Ovary (tissue), 9 donors: ENCODE results near the gene ADSS2. TPM values are rescaled to one million over a fixed set of nuclear protein-coding genes. Genes with fewer than 3 reads are reported as not detected.

ENCODE experiments used
- DNase-seq, 5 donors: peaks; one replicate each; pipeline ENCODE4 v3.0.0-alpha.2; 2019 to 2020
- H3K27ac ChIP-seq, 2 donors: fragments of 200-600 bp; one replicate each; pipeline versions ENCODE4 v1.5.1 to v1.8.0; 2019 to 2022
- H3K27me3 ChIP-seq: fragments of 200-600 bp; one replicate; pipeline ENCODE4 v1.8.0; 2022
- H3K36me3 ChIP-seq: fragments of 200-600 bp; sonication (generic); one replicate; pipeline ENCODE4 v1.5.1; 2019
- H3K4me1 ChIP-seq: one replicate; pipeline ENCODE4 v1.8.1; 2013; ENCODE audit warnings: mild to moderate bottlenecking, moderate library complexity; ENCODE audit not compliant: insufficient read depth
- H3K4me3 ChIP-seq: fragments of 200-600 bp; sonication (generic); one replicate; pipeline ENCODE4 v1.5.1; 2017
- H3K9me3 ChIP-seq, 2 donors: fragments of 200-600 bp in 1 of 2; sonication (generic) in 1 of 2; one replicate each; pipeline versions ENCODE4 v1.5.1 to v1.8.1; 2013 to 2019; ENCODE audit warnings: mild to moderate bottlenecking in 1 of 2, moderate library complexity in 1 of 2
- EP300 ChIP-seq: sonication (generic); formaldehyde crosslinking; IDR thresholded peaks from one replicate; pipeline ENCODE4 v1.6.1; 2017; ENCODE audit warnings: antibody characterized with exemption
- POLR2A ChIP-seq: fragments of 450-650 bp; IDR thresholded peaks from one replicate; pipeline ENCODE4 v1.6.1; 2017; ENCODE audit warnings: antibody characterized with exemption, mild to moderate bottlenecking, moderate library complexity
- WGBS, 3 donors: extraction: QIAGEN DNeasy Blood & Tissue Kit in 1 of 3; methylation state at CpG; one replicate each; pipeline versions ENCODE4 v1.1.5 to v1.1.7; 2013 to 2017; 5-methylcytosine and 5-hydroxymethylcytosine counted together
- intact Hi-C, 4 donors: fragments of 100-400 bp; cut with DNase I; formaldehyde crosslinking; loops; one replicate each; pipeline versions ENCODE4 v1.11.0 to v1.15.1; 2022 to 2023
- polyA plus RNA-seq, 2 donors: library from polyadenylated mRNA; stranded (reverse); fragments of 200-250 nt in 1 of 2; fragments of 350-450 nt in 1 of 2; fragmentation: Illumina TruSeq in 1 of 2; extraction: RNeasy Lipid Tissue Mini Kit (QIAGEN cat#74804) in 1 of 2; gene quantifications; one replicate each; pipeline ENCODE4 v1.2.3, GENCODE V29; 2013 to 2014
- total RNA-seq, 7 donors: library from RNA; depleted of rRNA in 2 of 7; stranded (reverse); fragments of >200 nt in 2 of 7; fragmentation: NEBNext Ultra II Directional in 3 of 7; extraction: Animal tissue kit (Norgen Biotek cat#: 25700) in 3 of 7; gene quantifications; one replicate each; pipeline versions ENCODE4 v1.1.0 to v1.2.4, GENCODE V29; 2016 to 2023
- TF ChIP-seq, protein P1 (sequence below), 3 donors: fragments of 450-650 bp in 2 of 3; fragments of 200-600 bp in 1 of 3; IDR thresholded peaks; one replicate each; pipeline versions ENCODE4 v1.5.1 to v1.8.0; 2016 to 2022; ENCODE audit warnings: antibody characterized with exemption in 3 of 3, mild to moderate bottlenecking in 1 of 3
- donor health status: DM: no; HTN: no; CAD: no; lungs with moderate emphysema.
- donor health status: DM: no; HTN: no; CAD: no.
- donor health status: Bipolar disorder and iron deficiency.
- donor health status: DM: yes; HTN: yes; CAD: no.
- donor health status: DM: no; HTN: no; CAD: no.
- donor health status: DM: yes; HTN: yes; CAD: no.

Gene ADSS2
- total and polyA plus RNA-seq, 9 donors, result 23.6 to 44.2 (median 29.8) TPM

DNA sequence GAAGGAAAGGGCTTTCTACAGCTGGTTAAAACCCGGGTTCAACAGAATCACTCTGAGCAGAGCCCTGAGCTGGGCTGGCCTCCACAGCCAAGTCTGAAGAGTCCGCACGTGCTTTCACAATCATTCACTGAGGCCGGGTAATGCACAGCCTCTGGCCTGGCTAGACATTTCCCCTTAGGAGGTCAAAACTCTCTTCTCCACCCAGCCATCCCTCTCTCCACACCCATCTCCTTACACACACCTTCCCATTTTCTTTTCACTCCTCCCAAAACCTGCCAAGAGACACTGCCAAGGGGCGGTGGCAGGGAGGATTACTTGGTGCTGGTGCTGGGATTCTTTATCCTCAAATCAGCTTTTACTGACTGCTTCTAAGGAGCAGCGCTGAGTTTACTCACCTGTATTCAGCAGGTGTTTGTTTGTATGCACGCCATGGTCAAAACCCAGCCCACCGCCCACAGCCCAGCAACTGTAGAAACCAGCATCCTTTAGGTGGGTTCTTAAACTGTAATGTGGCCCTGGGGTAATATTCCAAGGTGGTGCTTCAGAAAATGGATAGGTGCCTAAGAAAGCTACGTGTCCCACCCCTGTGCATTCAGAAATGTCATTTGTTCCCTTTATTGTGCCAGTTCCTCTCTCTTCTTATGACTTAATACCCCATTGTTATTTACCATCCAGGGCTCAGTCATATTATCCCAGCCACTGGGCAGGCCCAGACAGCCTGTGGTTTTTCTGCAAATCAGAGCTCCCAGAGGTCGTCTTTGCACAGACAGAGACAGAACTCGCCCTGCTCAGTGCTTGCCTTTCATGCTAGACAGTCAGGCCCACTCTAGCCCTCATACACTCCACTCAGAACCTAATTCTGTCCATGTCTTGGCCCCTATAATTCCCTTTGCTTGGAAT lies 80.2 kb downstream of the ADSS2 start:
- H3K27me3 ChIP-seq, result no peaks in the 10 kb centered on the region
- H3K36me3 ChIP-seq, result no peaks in the 10 kb centered on the region
- H3K4me1 ChIP-seq, result no peaks in the 10 kb centered on the region
- no peak overlapping the region for H3K27ac ChIP-seq
- H3K9me3 ChIP-seq, result no peaks in the 10 kb centered on the region
- no peak for DNase-seq
- WGBS, 3 donors, result 91 to 92% (median 91%) methylated on average over 11 of the region's 11 CpGs
- intact Hi-C loops, result no loop called here
- no peak overlapping the region for H3K4me3 ChIP-seq
- TF ChIP-seq EP300 (no peak), POLR2A (no peak)
- TF ChIP-seq, protein P1, sequence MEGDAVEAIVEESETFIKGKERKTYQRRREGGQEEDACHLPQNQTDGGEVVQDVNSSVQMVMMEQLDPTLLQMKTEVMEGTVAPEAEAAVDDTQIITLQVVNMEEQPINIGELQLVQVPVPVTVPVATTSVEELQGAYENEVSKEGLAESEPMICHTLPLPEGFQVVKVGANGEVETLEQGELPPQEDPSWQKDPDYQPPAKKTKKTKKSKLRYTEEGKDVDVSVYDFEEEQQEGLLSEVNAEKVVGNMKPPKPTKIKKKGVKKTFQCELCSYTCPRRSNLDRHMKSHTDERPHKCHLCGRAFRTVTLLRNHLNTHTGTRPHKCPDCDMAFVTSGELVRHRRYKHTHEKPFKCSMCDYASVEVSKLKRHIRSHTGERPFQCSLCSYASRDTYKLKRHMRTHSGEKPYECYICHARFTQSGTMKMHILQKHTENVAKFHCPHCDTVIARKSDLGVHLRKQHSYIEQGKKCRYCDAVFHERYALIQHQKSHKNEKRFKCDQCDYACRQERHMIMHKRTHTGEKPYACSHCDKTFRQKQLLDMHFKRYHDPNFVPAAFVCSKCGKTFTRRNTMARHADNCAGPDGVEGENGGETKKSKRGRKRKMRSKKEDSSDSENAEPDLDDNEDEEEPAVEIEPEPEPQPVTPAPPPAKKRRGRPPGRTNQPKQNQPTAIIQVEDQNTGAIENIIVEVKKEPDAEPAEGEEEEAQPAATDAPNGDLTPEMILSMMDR (IDR thresholded peaks at IDR 0.05), result no peak

DNA sequence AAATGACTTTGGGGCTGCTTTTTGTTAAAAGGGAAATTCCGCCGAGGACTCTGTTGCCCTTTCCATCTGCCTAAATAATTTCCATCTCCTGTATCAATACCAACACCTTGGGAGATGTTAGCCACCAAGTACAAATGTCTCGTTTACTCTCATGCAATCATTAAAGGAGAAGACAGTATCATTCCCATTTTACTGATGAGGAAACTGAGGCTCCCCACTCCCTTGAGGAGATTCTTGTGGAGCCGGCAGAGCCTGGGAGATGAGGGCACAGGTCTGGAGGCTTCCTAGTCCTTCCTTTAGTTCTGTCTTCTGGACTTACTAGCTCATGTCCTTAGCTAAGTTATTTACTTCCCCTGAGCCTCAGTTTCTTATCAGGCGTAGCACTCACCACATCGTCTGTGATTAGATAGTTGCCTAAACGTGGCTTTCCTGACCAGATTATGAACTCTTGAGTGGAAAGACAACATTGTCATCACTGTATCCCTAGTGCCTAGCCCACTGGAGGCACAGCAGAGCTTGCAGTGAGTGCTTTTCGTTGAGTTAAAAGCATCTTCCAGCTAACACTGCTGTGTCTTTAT lies 81.6 kb downstream of the ADSS2 start:
- Histone ChIP-seq H3K9me3 (no peaks in the 10 kb centered on the region), H3K27ac (no peak overlapping the region), H3K27me3 (no peaks in the 10 kb centered on the region), H3K4me1 (no peaks in the 10 kb centered on the region), H3K4me3 (no peak overlapping the region), H3K36me3 (no peaks in the 10 kb centered on the region)
- intact Hi-C loops, result no loop called here
- DNase-seq, result no peak
- 60 to 77% (median 68%) methylated on average over 8 of the region's 8 CpGs for WGBS, 3 donors
- TF ChIP-seq EP300 (no peak), POLR2A (no peak)
- TF ChIP-seq, protein P1 (IDR thresholded peaks at IDR 0.05), result no peak

DNA sequence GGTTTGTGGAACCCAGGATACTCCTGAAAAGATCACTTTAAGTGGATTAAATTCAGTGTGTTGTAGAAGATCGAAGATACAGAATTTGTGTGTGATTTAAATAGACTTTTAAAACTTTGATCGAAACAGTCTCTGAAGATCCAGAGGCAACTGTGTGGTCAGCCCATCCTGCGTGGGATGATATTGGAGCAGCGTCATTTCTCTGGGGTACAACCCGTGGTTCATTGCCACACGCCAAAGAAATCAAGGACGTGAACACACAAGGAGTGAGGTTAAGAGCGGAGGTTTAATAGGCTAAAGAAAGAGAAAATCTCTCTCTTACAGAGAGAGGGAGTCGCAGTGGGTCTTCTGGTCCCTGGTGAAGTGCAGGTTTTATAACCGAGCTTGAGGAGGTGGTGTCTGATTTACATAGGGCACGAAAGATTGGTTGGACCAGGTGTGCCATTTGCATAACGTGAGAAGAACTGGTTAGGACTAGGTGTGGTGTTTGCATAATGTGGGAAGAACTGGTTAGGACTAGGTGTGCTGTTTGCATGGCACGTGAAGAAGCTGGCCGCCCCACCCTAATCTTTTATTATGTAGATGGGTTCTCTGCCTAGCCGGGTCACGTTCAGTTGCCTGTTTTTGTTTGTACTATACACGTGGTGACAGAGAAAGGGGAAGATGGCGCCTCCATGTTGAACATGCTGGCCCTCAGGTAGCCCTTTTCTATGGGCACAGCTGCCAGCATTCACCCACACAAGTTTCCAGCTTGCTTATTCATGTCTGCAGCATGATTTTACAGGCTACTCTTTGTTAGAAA lies 82.3 kb downstream of the ADSS2 start:
- DNase-seq, result no peak
- H3K9me3 ChIP-seq, result no peaks in the 10 kb centered on the region
- H3K4me1 ChIP-seq, result no peaks in the 10 kb centered on the region
- 79 to 87% (median 80%) methylated on average over 18 of the region's 18 CpGs for WGBS, 3 donors
- intact Hi-C loops, result no loop called here
- no peak overlapping the region for H3K27ac ChIP-seq
- H3K4me3 ChIP-seq, result no peak overlapping the region
- no peaks in the 10 kb centered on the region for H3K27me3 ChIP-seq
- no peaks in the 10 kb centered on the region for H3K36me3 ChIP-seq
- TF ChIP-seq EP300, result no peak
- TF ChIP-seq POLR2A, result no peak
- TF ChIP-seq, protein P1 (IDR thresholded peaks at IDR 0.05), result no peak

DNA sequence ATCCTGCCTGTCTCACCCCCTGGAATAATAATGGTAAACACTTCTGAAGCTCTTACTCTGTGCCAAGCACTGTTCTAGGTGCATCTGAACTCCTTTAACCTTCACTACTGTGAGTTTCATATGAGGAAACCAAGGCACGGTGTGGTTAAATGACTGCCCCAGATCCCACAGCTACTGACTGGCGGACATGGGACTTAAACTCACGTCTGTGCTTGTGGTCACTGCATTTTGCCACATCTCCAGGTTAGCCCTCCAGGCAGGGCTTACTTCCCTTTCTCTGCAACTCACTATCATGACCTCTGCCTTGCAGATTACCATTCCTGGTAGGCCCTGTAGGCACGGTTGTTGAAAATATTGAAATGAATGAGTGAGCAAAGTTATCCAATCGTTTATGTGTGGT lies 83.4 kb downstream of the ADSS2 start:
- Histone ChIP-seq H3K9me3 (no peaks in the 10 kb centered on the region), H3K4me1 (no peaks in the 10 kb centered on the region), H3K27ac (no peak overlapping the region), H3K27me3 (no peaks in the 10 kb centered on the region), H3K36me3 (no peaks in the 10 kb centered on the region), H3K4me3 (no peak overlapping the region)
- WGBS, 3 donors, result 86 to 90% (median 89%) methylated on average over 5 of the region's 5 CpGs
- DNase-seq, result no peak
- intact Hi-C loops, result no loop called here
- TF ChIP-seq POLR2A (no peak), EP300 (no peak)
- TF ChIP-seq, protein P1 (IDR thresholded peaks at IDR 0.05), result no peak
